Natural killer cell treated with Interleukin-12 subunit alpha and Interleukin-12 subunit beta and Interleukin-15 and Interleukin-18, amount 100 ng/mL, for 72 hours (primary cell): ENCODE measurements around the gene SPTBN2. TPM values are rescaled to one million over a fixed set of nuclear protein-coding genes. Genes with fewer than 3 reads are reported as not detected.
"Not testable (repeated sequence)": the region's sequence is repeated elsewhere in the genome, so short reads cannot be mapped to it uniquely, and the experiment has no call there.

Experiments
- ATAC-seq, 2 donors: fragments of 150-1000 bp; cut with Tn5 transposase in 1 of 2; sonication (Bioruptor Pico), chemical (Tn5 transposase) in 1 of 2; 2 replicates each; pipeline ENCODE4 v1.10.0; 2021
- DNase-seq: peaks from one replicate; pipeline ENCODE4 v3.0.0; 2022; ENCODE audit warnings: low spot score
- H3K27ac Mint-ChIP-seq, 2 donors: 1 replicate in 1 of 2; 2 replicates in 1 of 2; pipeline ENCODE4 v1.8.0; 2022; ENCODE audit warnings: mixed read lengths in 2 of 2, mild to moderate bottlenecking in 1 of 2, moderate library complexity in 1 of 2
- H3K27me3 Mint-ChIP-seq, 2 donors: 1 replicate in 1 of 2; 2 replicates in 1 of 2; pipeline ENCODE4 v1.8.0; 2022; ENCODE audit warnings: mixed read lengths in 2 of 2
- H3K36me3 Mint-ChIP-seq: one replicate; pipeline ENCODE4 v1.8.0; 2022; ENCODE audit warnings: mixed read lengths
- H3K4me1 Mint-ChIP-seq, 2 donors: 1 replicate in 1 of 2; 2 replicates in 1 of 2; pipeline ENCODE4 v1.8.0; 2022; ENCODE audit warnings: low read depth in 2 of 2, mixed read lengths in 2 of 2, mild to moderate bottlenecking in 1 of 2
- H3K4me3 Mint-ChIP-seq: one replicate; pipeline ENCODE4 v1.8.0; 2022; ENCODE audit warnings: mixed read lengths
- H3K9me3 Mint-ChIP-seq: 2 replicates; pipeline ENCODE4 v1.8.0; 2022; ENCODE audit warnings: mixed read lengths
- total RNA-seq, 2 donors: library from RNA; stranded (reverse); gene quantifications; one replicate each; pipeline ENCODE4 v1.2.3, GENCODE V29; 2022

Gene SPTBN2
- total RNA-seq, 2 donors from 2014 or later = 0.93 TPM; not detected in 1

GRCh38 chr11:66641834-66642233 is 87.2 kb downstream of the SPTBN2 start:
- H3K27me3 Mint-ChIP-seq = no peaks in the 10 kb centered on the region
- H3K36me3 Mint-ChIP-seq = peaks cover 74% of the 10 kb centered on the region
- H3K4me3 Mint-ChIP-seq = peak overlapping the region; percentile 94
- peak overlapping the region; percentile 91 to 97 for H3K27ac Mint-ChIP-seq
- H3K4me1 Mint-ChIP-seq = peaks cover 72 to 83% of the 10 kb centered on the region in 2 donors
- no peak for DNase-seq
- ATAC-seq = no peak
- H3K9me3 Mint-ChIP-seq = no peaks in the 10 kb centered on the region

GRCh38 chr11:66639814-66640340 is 89.1 kb downstream of the SPTBN2 start:
- H3K4me3 Mint-ChIP-seq = peak overlapping the region; percentile 94
- not testable (repeated sequence) for H3K27me3 Mint-ChIP-seq, DNase-seq, ATAC-seq, H3K9me3 Mint-ChIP-seq
- peaks cover 59 to 64% of the 10 kb centered on the region in 2 donors for H3K4me1 Mint-ChIP-seq
- H3K27ac Mint-ChIP-seq = peak overlapping the region; percentile 91 to 97
- peaks cover 57% of the 10 kb centered on the region for H3K36me3 Mint-ChIP-seq

- DNase-seq = no peak
- Mint-ChIP-seq H3K4me3 (peak overlapping the region; percentile 94), H3K9me3 (no peaks in the 10 kb centered on the region), H3K36me3 (peaks cover 56% of the 10 kb centered on the region), H3K4me1 (peaks cover 58 to 64% of the 10 kb centered on the region in 2 donors), H3K27ac (peak overlapping the region; percentile 91 to 97), H3K27me3 (no peaks in the 10 kb centered on the region)
- no peak for ATAC-seq
Observed at GRCh38 chr11:66639066-66639813, 89.8 kb downstream of the SPTBN2 start.

GRCh38 chr11:66638177-66639065 is 90.6 kb downstream of the SPTBN2 start, which contains the start of gene RBM4:
Gene RBM4, plus strand, starts transcription at chr11:66638703. Its CDS starts 1,009 bp downstream, at chr11:66639712.
- Mint-ChIP-seq H3K27me3 (no peaks in the 10 kb centered on the region), H3K4me3 (peak within 1 kb of the TSS; percentile 94), H3K4me1 (peaks cover 52 to 63% of the 10 kb centered on the region in 2 donors), H3K9me3 (no peaks in the 10 kb centered on the region), H3K27ac (peak within 1 kb of the TSS; percentile 91 to 97), H3K36me3 (peaks cover 51% of the 10 kb centered on the region)
- peak; percentile 97 to 98 for ATAC-seq
- peak; percentile 98 for DNase-seq

GRCh38 chr11:66637557-66638176 is 91.3 kb downstream of the SPTBN2 start:
- H3K27me3 Mint-ChIP-seq = no peaks in the 10 kb centered on the region
- peak overlapping the region; percentile 91 to 97 for H3K27ac Mint-ChIP-seq
- ATAC-seq = no peak
- no peaks in the 10 kb centered on the region for H3K9me3 Mint-ChIP-seq
- no peak for DNase-seq
- peaks cover 43% of the 10 kb centered on the region for H3K36me3 Mint-ChIP-seq
- peaks cover 44 to 55% of the 10 kb centered on the region in 2 donors for H3K4me1 Mint-ChIP-seq
- peak overlapping the region; percentile 94 for H3K4me3 Mint-ChIP-seq

GRCh38 chr11:66636411-66636810 is 92.6 kb downstream of the SPTBN2 start:
- peak overlapping the region; percentile 20 for H3K4me3 Mint-ChIP-seq

More at GRCh38 chr11:66636411-66636810, 92.6 kb downstream of the SPTBN2 start:
- Mint-ChIP-seq H3K36me3 (peaks cover 31% of the 10 kb centered on the region), H3K27me3 (no peaks in the 10 kb centered on the region), H3K9me3 (no peaks in the 10 kb centered on the region), H3K4me1 (peaks cover 41 to 49% of the 10 kb centered on the region in 2 donors), H3K27ac (peak overlapping the region in 1 of 2 donors; percentile 97)
- ATAC-seq (no peak), DNase-seq (no peak)

Other genes with a start within 250 kb of the SPTBN2 start
- 100 to 1,000 TPM in 1 of 2 donors, 10 to 100 TPM in 1; 77.4 to 122 TPM for gene DPP3, start 248.8 kb downstream of the SPTBN2 start, total RNA-seq
- gene BBS1, start 218.6 kb downstream of the SPTBN2 start, total RNA-seq = 10 to 100 TPM; 20.5 to 21.7 TPM
- gene ZDHHC24, start 183.2 kb downstream of the SPTBN2 start, total RNA-seq = 10 to 100 TPM; 15.9 to 19.5 TPM
- gene ACTN3, start 182.3 kb downstream of the SPTBN2 start, total RNA-seq = under 1 TPM; 0.12 to 0.73 TPM
- gene CTSF, start 160.6 kb downstream of the SPTBN2 start, total RNA-seq = 1 to 10 TPM; 2.7 to 3.8 TPM
- not detected for gene CCDC87, start 136.2 kb downstream of the SPTBN2 start, total RNA-seq
- gene CCS, start 136.0 kb downstream of the SPTBN2 start, total RNA-seq = 10 to 100 TPM; 29.0 to 31.0 TPM
- gene RBM14, start 112.6 kb downstream of the SPTBN2 start, total RNA-seq = 100 to 1,000 TPM; 122 to 201 TPM
- 100 to 1,000 TPM; 142 to 162 TPM for gene RBM4, start 90.5 kb downstream of the SPTBN2 start, total RNA-seq
- gene RBM4B, start 51.3 kb downstream of the SPTBN2 start, total RNA-seq = 10 to 100 TPM; 14.8 to 16.7 TPM
- 10 to 100 TPM; 26.8 to 37.9 TPM for gene RCE1, start 114.2 kb upstream of the SPTBN2 start, total RNA-seq
- gene LRFN4, start 127.8 kb upstream of the SPTBN2 start, total RNA-seq = 1 to 10 TPM; 1.4 to 7.9 TPM
- 1 to 10 TPM; 6.5 to 9.1 TPM for gene PC, start 229.2 kb upstream of the SPTBN2 start, total RNA-seq
- not detected for gene C11orf86, start 246.1 kb upstream of the SPTBN2 start, total RNA-seq